Measurements from ENCODE around the gene KIAA1614. TPM values are rescaled to one million over a fixed set of nuclear protein-coding genes. Genes with fewer than 3 reads are reported as not detected.

Gene KIAA1614
- total RNA-seq, 4 donors from 2014 or later = 6.3 to 13.9 (median 10.1) TPM

DNA sequence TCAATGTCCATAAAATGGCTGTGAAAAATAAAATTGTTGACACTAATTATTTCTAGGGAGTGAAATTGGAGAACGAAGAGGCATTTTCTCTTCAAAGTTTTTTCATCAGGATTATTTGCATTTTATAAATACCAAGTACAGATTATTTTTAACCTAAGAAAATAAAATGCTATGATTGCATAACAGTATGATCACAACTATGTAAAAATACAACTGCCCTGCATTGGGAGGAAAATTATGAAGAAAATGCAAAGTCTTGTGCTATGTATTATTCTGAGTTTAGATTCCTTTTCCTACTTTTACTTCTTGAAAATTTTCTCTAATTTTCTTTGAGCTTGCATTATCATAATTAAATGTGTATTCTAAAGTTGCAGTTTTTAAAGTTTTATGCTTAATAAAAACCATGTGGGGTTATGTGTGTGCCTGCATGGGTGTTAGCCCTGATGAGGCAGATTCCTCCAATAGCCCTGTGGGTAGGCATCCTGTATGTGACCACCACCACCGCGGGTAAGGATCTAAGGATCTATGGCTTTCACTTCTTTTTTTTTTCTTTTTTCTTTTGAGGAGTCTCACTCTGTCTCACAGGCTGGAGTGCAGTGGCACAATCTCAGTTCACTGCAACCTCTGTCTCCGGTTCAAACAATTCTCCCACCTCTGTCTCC lies 85.3 kb downstream of the KIAA1614 start:
- TF ChIP-seq, protein P1, sequence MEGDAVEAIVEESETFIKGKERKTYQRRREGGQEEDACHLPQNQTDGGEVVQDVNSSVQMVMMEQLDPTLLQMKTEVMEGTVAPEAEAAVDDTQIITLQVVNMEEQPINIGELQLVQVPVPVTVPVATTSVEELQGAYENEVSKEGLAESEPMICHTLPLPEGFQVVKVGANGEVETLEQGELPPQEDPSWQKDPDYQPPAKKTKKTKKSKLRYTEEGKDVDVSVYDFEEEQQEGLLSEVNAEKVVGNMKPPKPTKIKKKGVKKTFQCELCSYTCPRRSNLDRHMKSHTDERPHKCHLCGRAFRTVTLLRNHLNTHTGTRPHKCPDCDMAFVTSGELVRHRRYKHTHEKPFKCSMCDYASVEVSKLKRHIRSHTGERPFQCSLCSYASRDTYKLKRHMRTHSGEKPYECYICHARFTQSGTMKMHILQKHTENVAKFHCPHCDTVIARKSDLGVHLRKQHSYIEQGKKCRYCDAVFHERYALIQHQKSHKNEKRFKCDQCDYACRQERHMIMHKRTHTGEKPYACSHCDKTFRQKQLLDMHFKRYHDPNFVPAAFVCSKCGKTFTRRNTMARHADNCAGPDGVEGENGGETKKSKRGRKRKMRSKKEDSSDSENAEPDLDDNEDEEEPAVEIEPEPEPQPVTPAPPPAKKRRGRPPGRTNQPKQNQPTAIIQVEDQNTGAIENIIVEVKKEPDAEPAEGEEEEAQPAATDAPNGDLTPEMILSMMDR (IDR thresholded peaks at IDR 0.05; ENCODE audit: low read depth) = no peak

Other genes starting within 250 kb of the KIAA1614 start
- 10 to 100 TPM; 18.4 to 33.8 (median 21.5) TPM for gene STX6, start 110.0 kb downstream of the KIAA1614 start, total RNA-seq
- 10 to 100 TPM; 11.9 to 39.3 (median 15.2) TPM for gene MR1, start 121.1 kb downstream of the KIAA1614 start, total RNA-seq
- 1 to 10 TPM; 4.9 to 9.9 (median 6.4) TPM for gene IER5, start 175.8 kb downstream of the KIAA1614 start, total RNA-seq

Measured in subcutaneous adipose tissue (tissue), 4 donors.